Spinal cord (tissue), 10 donors: ENCODE measurements around the gene ETV2. TPM values are rescaled to one million over a fixed set of nuclear protein-coding genes. Genes with fewer than 3 reads are reported as not detected.

Experiments
- DNase-seq, 6 donors: peaks; one replicate each; pipeline versions ENCODE4 v3.0.0 to v3.0.0-alpha.2; 2013 to 2015; ENCODE audit warnings: low spot score in 6 of 6, low read depth in 4 of 6
- H3K27ac ChIP-seq: one replicate; pipeline ENCODE4 v1.5.1; 2013; ENCODE audit warnings: low read depth, low read length, control low read depth
- H3K27me3 ChIP-seq: one replicate; pipeline ENCODE4 v1.6.1; 2013; ENCODE audit warnings: low read length; ENCODE audit not compliant: control insufficient read depth, insufficient read depth
- H3K36me3 ChIP-seq: one replicate; pipeline ENCODE4 v1.6.1; 2013; ENCODE audit warnings: low read length; ENCODE audit not compliant: control insufficient read depth, insufficient read depth
- H3K4me1 ChIP-seq: one replicate; pipeline ENCODE4 v1.6.1; 2013; ENCODE audit warnings: low read length; ENCODE audit not compliant: control insufficient read depth, insufficient read depth
- H3K4me3 ChIP-seq: one replicate; pipeline ENCODE4 v1.5.1; 2013; ENCODE audit warnings: low read depth, low read length, control low read depth
- H3K9me3 ChIP-seq: one replicate; pipeline ENCODE4 v1.6.1; 2013; ENCODE audit warnings: low read length; ENCODE audit not compliant: control insufficient read depth, insufficient read depth
- WGBS: methylation state at CpG from one replicate; pipeline ENCODE4 v1.1.5; 2013; ENCODE audit warnings: missing lambda C conversion rate; ENCODE audit not compliant: insufficient coverage; 5-methylcytosine and 5-hydroxymethylcytosine counted together
- polyA plus RNA-seq, 2 donors: library from polyadenylated mRNA; unstranded; fragments of 120-200 nt; gene quantifications; one replicate each; pipeline ENCODE4 v1.2.1, GENCODE V29; 2013; ENCODE audit not compliant: insufficient read length in 2 of 2
- total RNA-seq, 2 donors: library from RNA; depleted of rRNA in 1 of 2; stranded (reverse); fragments of 120-200 nt in 1 of 2; fragments of >200 nt in 1 of 2; gene quantifications; one replicate each; pipeline versions ENCODE4 v1.2.3 to v1.2.4, GENCODE V29; 2013 to 2014
- donor health status: healthy.

Gene ETV2
- total and polyA plus RNA-seq, 4 donors = 0.59 to 4.6 (median 3.3) TPM

GRCh38 chr19:35693835-35694599 lies 52.5 kb downstream of the ETV2 start:
- H3K27ac ChIP-seq = no peak overlapping the region
- 21% methylated on average over 3 of the region's 8 CpGs for WGBS
- H3K4me3 ChIP-seq = no peak overlapping the region
- H3K4me1 ChIP-seq = no peaks in the 10 kb centered on the region
- no peaks in the 10 kb centered on the region for H3K9me3 ChIP-seq
- no peaks in the 10 kb centered on the region for H3K27me3 ChIP-seq
- no peaks in the 10 kb centered on the region for H3K36me3 ChIP-seq
- DNase-seq = peak in 5 of 6 donors; percentile 39 to 89 (median 56)

Other genes with a start within 250 kb of the ETV2 start
- gene FFAR2, start 193.5 kb upstream of the ETV2 start, total RNA-seq = under 1 TPM; 0.11 to 0.69 TPM
- gene FFAR2, start 193.5 kb upstream of the ETV2 start, polyA plus RNA-seq = under 1 TPM; 0.29 to 0.50 TPM
- gene KRTDAP, start 151.3 kb upstream of the ETV2 start, total RNA-seq = not detected
- gene KRTDAP, start 151.3 kb upstream of the ETV2 start, polyA plus RNA-seq = not detected
- 10 to 100 TPM; 10.4 to 49.0 TPM for gene DMKN, start 128.1 kb upstream of the ETV2 start, total RNA-seq
- gene DMKN, start 128.1 kb upstream of the ETV2 start, polyA plus RNA-seq = 10 to 100 TPM; 18.1 to 31.2 TPM
- gene SBSN, start 113.4 kb upstream of the ETV2 start, total RNA-seq = under 1 TPM in 1 of 2 donors, not detected in 1; 0.06 TPM
- gene SBSN, start 113.4 kb upstream of the ETV2 start, polyA plus RNA-seq = under 1 TPM; 0.17 to 0.50 TPM
- under 1 TPM in 1 of 2 donors, not detected in 1; 0.11 TPM for gene GAPDHS, start 108.3 kb upstream of the ETV2 start, total RNA-seq
- not detected for gene GAPDHS, start 108.3 kb upstream of the ETV2 start, polyA plus RNA-seq
- 100 to 1,000 TPM in 1 of 2 donors, 10 to 100 TPM in 1; 58.2 to 126 TPM for gene TMEM147, start 96.1 kb upstream of the ETV2 start, total RNA-seq
- gene TMEM147, start 96.1 kb upstream of the ETV2 start, polyA plus RNA-seq = 100 to 1,000 TPM; 108 to 109 TPM
- not detected for gene ATP4A, start 78.1 kb upstream of the ETV2 start, total RNA-seq
- under 1 TPM; 0.30 to 0.41 TPM for gene ATP4A, start 78.1 kb upstream of the ETV2 start, polyA plus RNA-seq
- gene PMIS2, start 55.6 kb upstream of the ETV2 start, total RNA-seq = not detected
- not detected for gene PMIS2, start 55.6 kb upstream of the ETV2 start, polyA plus RNA-seq
- gene HAUS5, start 29.0 kb upstream of the ETV2 start, total RNA-seq = 10 to 100 TPM in 1 of 2 donors, 1 to 10 TPM in 1; 5.1 to 15.5 TPM
- gene HAUS5, start 29.0 kb upstream of the ETV2 start, polyA plus RNA-seq = 10 to 100 TPM; 18.2 to 26.0 TPM
- 10 to 100 TPM; 18.1 to 55.3 TPM for gene RBM42, start 12.7 kb upstream of the ETV2 start, total RNA-seq
- 10 to 100 TPM; 73.4 to 76.5 TPM for gene RBM42, start 12.7 kb upstream of the ETV2 start, polyA plus RNA-seq
- 100 to 1,000 TPM; 321 to 628 TPM for gene COX6B1, start 6.6 kb downstream of the ETV2 start, total RNA-seq
- gene COX6B1, start 6.6 kb downstream of the ETV2 start, polyA plus RNA-seq = 100 to 1,000 TPM; 378 to 396 TPM
- gene UPK1A, start 24.8 kb downstream of the ETV2 start, total RNA-seq = not detected
- gene UPK1A, start 24.8 kb downstream of the ETV2 start, polyA plus RNA-seq = under 1 TPM in 1 of 2 donors, not detected in 1; 0.21 TPM
- not detected for gene ZBTB32, start 62.8 kb downstream of the ETV2 start, total RNA-seq
- under 1 TPM; 0.14 to 0.68 TPM for gene ZBTB32, start 62.8 kb downstream of the ETV2 start, polyA plus RNA-seq
- 10 to 100 TPM in 1 of 2 donors, 1 to 10 TPM in 1; 8.2 to 15.3 TPM for gene KMT2B, start 76.3 kb downstream of the ETV2 start, total RNA-seq
- gene KMT2B, start 76.3 kb downstream of the ETV2 start, polyA plus RNA-seq = 10 to 100 TPM; 41.6 to 42.2 TPM
- gene IGFLR1, start 100.7 kb downstream of the ETV2 start, total RNA-seq = 1 to 10 TPM; 3.1 to 3.5 TPM
- 10 to 100 TPM in 1 of 2 donors, 1 to 10 TPM in 1; 8.8 to 10.9 TPM for gene IGFLR1, start 100.7 kb downstream of the ETV2 start, polyA plus RNA-seq
- 10 to 100 TPM in 1 of 2 donors, 1 to 10 TPM in 1; 8.8 to 23.6 TPM for gene U2AF1L4, start 103.7 kb downstream of the ETV2 start, total RNA-seq
- gene U2AF1L4, start 103.7 kb downstream of the ETV2 start, polyA plus RNA-seq = 10 to 100 TPM; 25.9 to 37.7 TPM
- 100 to 1,000 TPM in 1 of 2 donors, 10 to 100 TPM in 1; 15.9 to 106 TPM for gene PSENEN, start 103.9 kb downstream of the ETV2 start, total RNA-seq
- 10 to 100 TPM; 80.1 to 81.8 TPM for gene PSENEN, start 103.9 kb downstream of the ETV2 start, polyA plus RNA-seq
- 10 to 100 TPM in 1 of 2 donors, 1 to 10 TPM in 1; 5.1 to 15.7 TPM for gene LIN37, start 106.8 kb downstream of the ETV2 start, total RNA-seq
- gene LIN37, start 106.8 kb downstream of the ETV2 start, polyA plus RNA-seq = 10 to 100 TPM; 17.7 to 18.3 TPM
- gene HSPB6, start 115.3 kb downstream of the ETV2 start, total RNA-seq = 1 to 10 TPM; 1.8 to 2.8 TPM
- 10 to 100 TPM; 25.7 to 26.9 TPM for gene HSPB6, start 115.3 kb downstream of the ETV2 start, polyA plus RNA-seq
- 1 to 10 TPM; 2.8 to 7.8 TPM for gene PROSER3, start 116.4 kb downstream of the ETV2 start, total RNA-seq
- 10 to 100 TPM; 15.2 to 27.7 TPM for gene PROSER3, start 116.4 kb downstream of the ETV2 start, polyA plus RNA-seq
- 10 to 100 TPM; 13.6 to 32.6 TPM for gene ARHGAP33, start 133.8 kb downstream of the ETV2 start, total RNA-seq
- 100 to 1,000 TPM; 152 to 183 TPM for gene ARHGAP33, start 133.8 kb downstream of the ETV2 start, polyA plus RNA-seq
- gene PRODH2, start 171.1 kb downstream of the ETV2 start, total RNA-seq = under 1 TPM in 1 of 2 donors, not detected in 1; 0.10 TPM
- gene PRODH2, start 171.1 kb downstream of the ETV2 start, polyA plus RNA-seq = under 1 TPM; 0.27 to 0.32 TPM
- gene NPHS1, start 210.8 kb downstream of the ETV2 start, total RNA-seq = under 1 TPM; 0.30 to 0.44 TPM
- gene NPHS1, start 210.8 kb downstream of the ETV2 start, polyA plus RNA-seq = 1 to 10 TPM; 1.9 to 2.1 TPM
- gene KIRREL2, start 215.2 kb downstream of the ETV2 start, total RNA-seq = 1 to 10 TPM; 1.1 to 1.9 TPM
- gene KIRREL2, start 215.2 kb downstream of the ETV2 start, polyA plus RNA-seq = 1 to 10 TPM; 2.8 to 3.5 TPM
- 100 to 1,000 TPM; 205 to 237 TPM for gene APLP1, start 226.8 kb downstream of the ETV2 start, total RNA-seq
- gene APLP1, start 226.8 kb downstream of the ETV2 start, polyA plus RNA-seq = 1,000 to 10,000 TPM; 1,021 to 1,097 TPM